ENCODE results near the gene CFB.

CFB gene

GRCh38 chr6:31940256-31940664, 5.6 kb upstream of the CFB start:
- no peak overlapping the region for H3K4me3 ChIP-seq (replicated peaks; ENCODE audit: low read depth, low read length)
- DNase-seq (ENCODE audit: extremely low read depth, low read depth): peak; percentile 36
- TF ChIP-seq CTCF (IDR thresholded peaks at IDR 0.05; ENCODE audit: low read depth, low read length, missing control alignments): peak; percentile 6

- TF ChIP-seq CTCF (IDR thresholded peaks at IDR 0.05; ENCODE audit: low read depth, low read length, missing control alignments): no peak
- no peak for DNase-seq (ENCODE audit: extremely low read depth, low read depth)
- no peak overlapping the region for H3K4me3 ChIP-seq (replicated peaks; ENCODE audit: low read depth, low read length)
Observed at GRCh38 chr6:31943742-31944141, 2.2 kb upstream of the CFB start.

GRCh38 chr6:31945154-31945506, 765 bp upstream of the CFB start:
- no peak for DNase-seq (ENCODE audit: extremely low read depth, low read depth)
- H3K4me3 ChIP-seq (replicated peaks; ENCODE audit: low read depth, low read length): no peak overlapping the region
- TF ChIP-seq CTCF (IDR thresholded peaks at IDR 0.05; ENCODE audit: low read depth, low read length, missing control alignments): no peak

- H3K4me3 ChIP-seq (replicated peaks; ENCODE audit: low read depth, low read length): no peak overlapping the region
- no peak for TF ChIP-seq CTCF (IDR thresholded peaks at IDR 0.05; ENCODE audit: low read depth, low read length, missing control alignments)
- DNase-seq (ENCODE audit: extremely low read depth, low read depth): no peak
Observed at GRCh38 chr6:31946370-31946885, 533 bp downstream of the CFB start.

GRCh38 chr6:31947070-31947675, 1.3 kb downstream of the CFB start:
- TF ChIP-seq CTCF (IDR thresholded peaks at IDR 0.05; ENCODE audit: low read depth, low read length, missing control alignments): no peak
- no peak for DNase-seq (ENCODE audit: extremely low read depth, low read depth)
- H3K4me3 ChIP-seq (replicated peaks; ENCODE audit: low read depth, low read length): no peak overlapping the region

- H3K4me3 ChIP-seq (replicated peaks; ENCODE audit: low read depth, low read length): no peak overlapping the region
- TF ChIP-seq CTCF (IDR thresholded peaks at IDR 0.05; ENCODE audit: low read depth, low read length, missing control alignments): no peak
- no peak for DNase-seq (ENCODE audit: extremely low read depth, low read depth)
Observed at GRCh38 chr6:31947864-31948263, 2.0 kb downstream of the CFB start.

- no peak overlapping the region for H3K4me3 ChIP-seq (replicated peaks; ENCODE audit: low read depth, low read length)
- no peak for TF ChIP-seq CTCF (IDR thresholded peaks at IDR 0.05; ENCODE audit: low read depth, low read length, missing control alignments)
- no peak for DNase-seq (ENCODE audit: extremely low read depth, low read depth)
Observed at GRCh38 chr6:31948306-31948705, 2.4 kb downstream of the CFB start.
